HG03159 (cell line): Measurements from ENCODE around the gene CNN2.

Experiments
- ATAC-seq: cut with Tn5 transposase; IDR thresholded peaks from one replicate; pipeline ENCODE4 v1.9.1; 2021; ENCODE audit warnings: mild to moderate bottlenecking, moderate library complexity; ENCODE audit not compliant: unreplicated experiment

Gene CNN2

GRCh38 chr19:995051-995827, 31.2 kb upstream of the CNN2 start:
- no peak for ATAC-seq

- no peak for ATAC-seq
These were observed 30.2 kb upstream of the CNN2 start for GRCh38 chr19:996051-996838.

GRCh38 chr19:998064-998463, 28.3 kb upstream of the CNN2 start:
- no peak for ATAC-seq

- ATAC-seq = no peak
These were observed 27.1 kb upstream of the CNN2 start for GRCh38 chr19:999379-999719.

- ATAC-seq = no peak
These were observed 26.3 kb upstream of the CNN2 start, which contains the start of gene GRIN3B for GRCh38 chr19:1000095-1000494. Gene GRIN3B (plus strand): TSS chr19:1000419. CDS start chr19:1000438, 19 bp downstream.

GRCh38 chr19:1000591-1001537, 25.5 kb upstream of the CNN2 start:
- no peak for ATAC-seq

GRCh38 chr19:1001538-1002166, 24.8 kb upstream of the CNN2 start:
- no peak for ATAC-seq

GRCh38 chr19:1002600-1002999, 23.8 kb upstream of the CNN2 start:
- ATAC-seq = no peak

GRCh38 chr19:1003283-1003682, 23.1 kb upstream of the CNN2 start:
- no peak for ATAC-seq

GRCh38 chr19:1004204-1004802, 22.1 kb upstream of the CNN2 start:
- ATAC-seq = no peak

- ATAC-seq = no peak
These were observed 21.4 kb upstream of the CNN2 start for GRCh38 chr19:1004803-1005664.

GRCh38 chr19:1006711-1007398, 19.6 kb upstream of the CNN2 start:
- no peak for ATAC-seq

GRCh38 chr19:1007399-1008251, 18.8 kb upstream of the CNN2 start:
- ATAC-seq = no peak

- ATAC-seq = no peak
These were observed 18.0 kb upstream of the CNN2 start for GRCh38 chr19:1008268-1009040.

GRCh38 chr19:1009041-1009980, 17.1 kb upstream of the CNN2 start:
- ATAC-seq = no peak

GRCh38 chr19:1009981-1010538, 16.3 kb upstream of the CNN2 start:
- ATAC-seq = no peak
